ENCODE results near the gene ADAM23. TPM values are rescaled to one million over a fixed set of nuclear protein-coding genes. Genes with fewer than 3 reads are reported as not detected.

The ADAM23 gene
- total and polyA plus RNA-seq, 2 of the 13 experiments (the other 11 are each of a cell fraction or from before 2014, with no cell fraction given) = 0.04 TPM; not detected in 1

DNA sequence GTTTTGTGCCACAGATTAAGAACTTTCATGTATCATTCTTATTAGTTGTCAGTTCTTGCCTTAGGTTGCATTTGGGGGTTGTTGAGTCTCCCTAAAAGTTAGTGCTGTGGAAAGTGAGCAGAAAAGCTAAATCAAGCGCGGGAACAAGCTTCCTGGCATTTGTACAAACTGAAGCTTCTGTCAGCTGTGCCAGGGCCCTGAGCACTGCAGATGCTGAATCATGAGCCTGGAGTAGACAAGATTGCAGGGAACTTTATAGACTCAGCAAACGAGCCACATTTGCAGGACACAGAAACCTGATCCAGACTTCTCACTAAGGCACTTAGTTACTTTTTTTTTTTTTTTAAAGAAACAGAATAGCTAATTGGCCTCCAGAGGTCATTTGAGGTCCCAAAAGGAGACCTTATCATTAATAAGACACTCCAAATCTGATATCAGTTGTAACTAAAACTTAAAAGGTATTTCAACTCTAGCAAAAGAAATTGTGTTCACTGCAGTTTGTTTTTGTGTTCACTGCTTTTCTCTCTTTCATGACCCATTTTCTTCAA is 88.7 kb downstream of the ADAM23 start:
- no peak overlapping the region for H3K4me3 ChIP-seq (replicated peaks in 1 of 3; ENCODE audit: insufficient read depth in 1 of 3, low read depth in 2 of 3, low read length in 3 of 3)
- no peak for ATAC-seq
- 2% methylated on average over 3 of the region's 3 CpGs for WGBS (ENCODE audit: low lambda C conversion rate)
- ChIA-PET POLR2A (no interaction called here), CTCF (ENCODE audit: low intra/inter-chr PET ratio, low total read pairs) (no interaction called here)
- no peaks in the 10 kb centered on the region for H3K27me3 ChIP-seq (ENCODE audit: control insufficient read depth in 1 of 2, insufficient read depth in 2 of 2, low read length in 2 of 2)
- no peak for FAIRE-seq
- no TSS peak for BruUV-seq (replicated peaks)
- H4K20me1 ChIP-seq (ENCODE audit: insufficient read depth, low read length) = no peaks in the 10 kb centered on the region
- intact Hi-C loops (cut with micrococcal nuclease; ENCODE audit: unreplicated experiment) (no loop called here), in situ Hi-C loops (cut with HindIII; ENCODE audit: extremely low pct_ligation_motif_present, low pct_unique_long_range_greater_than_20kb) (no loop called here)
- no peak overlapping the region for H2AFZ ChIP-seq (ENCODE audit: low read length)
- H3K9me3 ChIP-seq (ENCODE audit: low read length) = no peaks in the 10 kb centered on the region
- H3K79me2 ChIP-seq (ENCODE audit: insufficient read depth, low read length) = no peaks in the 10 kb centered on the region
- no peaks in the 10 kb centered on the region for H3K4me1 ChIP-seq (ENCODE audit: insufficient read depth, low read length)
- no peak for DNase-seq (ENCODE audit: low spot score)
- TF ChIP-seq HOXA5 (CRISPR knock-in tag; IDR thresholded peaks at IDR 0.05) (no peak), SIX4 (CRISPR knock-in tag; IDR thresholded peaks at IDR 0.05) (no peak), CENPT (CRISPR knock-in tag; IDR thresholded peaks at IDR 0.05; ENCODE audit: low read depth) (no peak), HMG20A (CRISPR knock-in tag; IDR thresholded peaks at IDR 0.05; ENCODE audit: borderline replicate concordance) (no peak), HMGXB3 (CRISPR knock-in tag; IDR thresholded peaks at IDR 0.05; ENCODE audit: borderline replicate concordance) (no peak), ZNF451 (CRISPR knock-in tag; IDR thresholded peaks at IDR 0.05) (no peak), ATF7 (IDR thresholded peaks at IDR 0.05) (no peak), ATF7 (CRISPR knock-in tag; IDR thresholded peaks at IDR 0.05) (no peak), ARNT2 (CRISPR knock-in tag; IDR thresholded peaks at IDR 0.05; ENCODE audit: low read depth) (no peak), TSC22D2 (CRISPR knock-in tag; IDR thresholded peaks at IDR 0.05; ENCODE audit: borderline replicate concordance) (no peak), ZNF670 (CRISPR knock-in tag; IDR thresholded peaks at IDR 0.05; ENCODE audit: borderline replicate concordance) (no peak)
- no peak overlapping the region for H3K27ac ChIP-seq (ENCODE audit: extremely low read length, insufficient read depth, low read length)
- H3K36me3 ChIP-seq (replicated peaks in 1 of 2; ENCODE audit: control insufficient read depth in 1 of 2, insufficient read depth in 2 of 2, low read length in 2 of 2) = no peaks in the 10 kb centered on the region
- no peak overlapping the region for H3K4me2 ChIP-seq (ENCODE audit: low read depth, low read length)
- H3K9ac ChIP-seq (ENCODE audit: insufficient read depth, low read depth, low read length) = no peak overlapping the region

Data from HepG2 (cell line).